ENCODE measurements around the gene PCDHGB5. TPM values are rescaled to one million over a fixed set of nuclear protein-coding genes. Genes with fewer than 3 reads are reported as not detected.
"Not testable (repeated sequence)": the region's sequence is repeated elsewhere in the genome, so short reads cannot be mapped to it uniquely, and the experiment has no call there.

Gene PCDHGB5
- total RNA-seq, 1 experiment from 2014 or later = 0.52 TPM

- DNase-seq (ENCODE audit: low read depth) = no peak
Observed at GRCh38 chr5:141409598-141410306, 12.0 kb downstream of the PCDHGB5 start.

- no peak for DNase-seq (ENCODE audit: low read depth)
Observed at GRCh38 chr5:141411575-141411974, 13.8 kb downstream of the PCDHGB5 start.

GRCh38 chr5:141412854-141413539, 15.2 kb downstream of the PCDHGB5 start, which contains the start of gene PCDHGA10:
Gene PCDHGA10 (plus strand): TSS chr5:141412987. CDS start chr5:141413176, 189 bp downstream.
- peak; percentile 77 for DNase-seq (ENCODE audit: low read depth)

GRCh38 chr5:141413540-141414069, 15.9 kb downstream of the PCDHGB5 start:
- DNase-seq (ENCODE audit: low read depth) = peak; percentile 15

- not testable (repeated sequence) for DNase-seq (ENCODE audit: low read depth)
Observed at GRCh38 chr5:141414548-141415274, 17.0 kb downstream of the PCDHGB5 start.

GRCh38 chr5:141415275-141415618, 17.5 kb downstream of the PCDHGB5 start:
- DNase-seq (ENCODE audit: low read depth) = not testable (repeated sequence)

- peak; percentile 13 for DNase-seq (ENCODE audit: low read depth)
Observed at GRCh38 chr5:141417494-141418172, 19.9 kb downstream of the PCDHGB5 start, which contains the start of gene PCDHGB7. Gene PCDHGB7 (plus strand): TSS chr5:141417677. CDS start chr5:141417860, 183 bp downstream.

- no peak for DNase-seq (ENCODE audit: low read depth)
Observed at GRCh38 chr5:141419074-141419880, 21.5 kb downstream of the PCDHGB5 start.

- no peak for DNase-seq (ENCODE audit: low read depth)
Observed at GRCh38 chr5:141420855-141421488, 23.2 kb downstream of the PCDHGB5 start, which contains the start of gene PCDHGA11. Gene PCDHGA11 (plus strand): TSS chr5:141421051. CDS start chr5:141421228, 177 bp downstream.

GRCh38 chr5:141421489-141421855, 23.7 kb downstream of the PCDHGB5 start:
- no peak for DNase-seq (ENCODE audit: low read depth)

- DNase-seq (ENCODE audit: low read depth) = no peak
Observed at GRCh38 chr5:141422742-141423291, 25.1 kb downstream of the PCDHGB5 start.

- no peak for DNase-seq (ENCODE audit: low read depth)
Observed at GRCh38 chr5:141427783-141428426, 30.2 kb downstream of the PCDHGB5 start.

- DNase-seq (ENCODE audit: low read depth) = peak; percentile 83
Observed at GRCh38 chr5:141430332-141431113, 32.8 kb downstream of the PCDHGB5 start, which contains the start of gene PCDHGA12. Gene PCDHGA12 (plus strand): TSS chr5:141430507. CDS start chr5:141430760, 253 bp downstream.

- no peak for DNase-seq (ENCODE audit: low read depth)
Observed at GRCh38 chr5:141431286-141431685, 33.5 kb downstream of the PCDHGB5 start.

- not testable (repeated sequence) for DNase-seq (ENCODE audit: low read depth)
Observed at GRCh38 chr5:141432308-141432707, 34.6 kb downstream of the PCDHGB5 start.

- DNase-seq (ENCODE audit: low read depth) = not testable (repeated sequence)
Observed at GRCh38 chr5:141432726-141433125, 35.0 kb downstream of the PCDHGB5 start.

- no peak for DNase-seq (ENCODE audit: low read depth)
Observed at GRCh38 chr5:141434006-141434405, 36.3 kb downstream of the PCDHGB5 start.

- no peak for DNase-seq (ENCODE audit: low read depth)
Observed at GRCh38 chr5:141437221-141437620, 39.5 kb downstream of the PCDHGB5 start.
